Stimulated activated CD8-positive, alpha-beta memory T cell treated with anti-CD3 and anti-CD28 coated beads, Interleukin-7, amount 100 ng/mL, for 1 hour (primary cell): ENCODE measurements around the gene QRICH2.
A peak's percentile ranks its signal among the peaks of the same experiment; 100 is the strongest.
"Not testable (repeated sequence)": the region's sequence is repeated elsewhere in the genome, so short reads cannot be mapped to it uniquely, and the experiment has no call there.

ENCODE experiments used
- DNase-seq, 2 donors: peaks; one replicate each; pipeline ENCODE4 v3.0.0-alpha.2; 2020; ENCODE audit warnings: low read depth in 2 of 2

The QRICH2 gene

GRCh38 chr17:76248013-76248782 is 59.9 kb downstream of the QRICH2 start:
- no peak for DNase-seq

GRCh38 chr17:76247304-76247703 is 60.8 kb downstream of the QRICH2 start:
- no peak for DNase-seq

- DNase-seq: no peak
Measured at GRCh38 chr17:76246080-76247066, 61.7 kb downstream of the QRICH2 start.

GRCh38 chr17:76244721-76245120 is 63.4 kb downstream of the QRICH2 start:
- not testable (repeated sequence) for DNase-seq

GRCh38 chr17:76243826-76244679 is 64.0 kb downstream of the QRICH2 start:
- no peak for DNase-seq

GRCh38 chr17:76241691-76242255 is 66.3 kb downstream of the QRICH2 start:
- DNase-seq: no peak

GRCh38 chr17:76241204-76241538 is 66.9 kb downstream of the QRICH2 start:
- no peak for DNase-seq

GRCh38 chr17:76240461-76241203 is 67.4 kb downstream of the QRICH2 start, which contains the start of gene RNF157:
Gene RNF157 (minus strand): TSS chr17:76240493. CDS start chr17:76240240, 253 bp downstream.
- DNase-seq: peak in 1 of 2 donors; percentile 32

- DNase-seq: no peak
Measured at GRCh38 chr17:76239538-76240274, 68.4 kb downstream of the QRICH2 start.

GRCh38 chr17:76238847-76239537 is 69.1 kb downstream of the QRICH2 start:
- DNase-seq: no peak

GRCh38 chr17:76237859-76238313 is 70.2 kb downstream of the QRICH2 start:
- no peak for DNase-seq

GRCh38 chr17:76236603-76237002 is 71.5 kb downstream of the QRICH2 start:
- no peak for DNase-seq

- no peak for DNase-seq
Measured at GRCh38 chr17:76235883-76236282, 72.2 kb downstream of the QRICH2 start.

- DNase-seq: no peak
Measured at GRCh38 chr17:76234354-76234679, 73.8 kb downstream of the QRICH2 start.

GRCh38 chr17:76233588-76234353 is 74.3 kb downstream of the QRICH2 start:
- no peak for DNase-seq

- no peak for DNase-seq
Measured at GRCh38 chr17:76232342-76232741, 75.7 kb downstream of the QRICH2 start.

- DNase-seq: not testable (repeated sequence)
Measured at GRCh38 chr17:76226749-76227148, 81.3 kb downstream of the QRICH2 start.

GRCh38 chr17:76225373-76226086 is 82.5 kb downstream of the QRICH2 start:
- not testable (repeated sequence) for DNase-seq
